HG03135 (cell line): ENCODE data around the gene PLP1.
"Not testable (repeated sequence)": the region's sequence is repeated elsewhere in the genome, so short reads cannot be mapped to it uniquely, and the experiment has no call there.

Experiments
- ATAC-seq: cut with Tn5 transposase; IDR thresholded peaks from one replicate; pipeline ENCODE4 v1.9.1; 2021; ENCODE audit warnings: mild to moderate bottlenecking, moderate library complexity; ENCODE audit not compliant: unreplicated experiment

The PLP1 gene

GRCh38 chrX:103776546-103776945, at the start of gene PLP1:
PLP1 (plus strand) TSS chrX:103776840; CDS start chrX:103776996, 156 bp downstream.
- ATAC-seq, result no peak

GRCh38 chrX:103727115-103727514, 49.5 kb upstream of the PLP1 start:
- no peak for ATAC-seq

DNA sequence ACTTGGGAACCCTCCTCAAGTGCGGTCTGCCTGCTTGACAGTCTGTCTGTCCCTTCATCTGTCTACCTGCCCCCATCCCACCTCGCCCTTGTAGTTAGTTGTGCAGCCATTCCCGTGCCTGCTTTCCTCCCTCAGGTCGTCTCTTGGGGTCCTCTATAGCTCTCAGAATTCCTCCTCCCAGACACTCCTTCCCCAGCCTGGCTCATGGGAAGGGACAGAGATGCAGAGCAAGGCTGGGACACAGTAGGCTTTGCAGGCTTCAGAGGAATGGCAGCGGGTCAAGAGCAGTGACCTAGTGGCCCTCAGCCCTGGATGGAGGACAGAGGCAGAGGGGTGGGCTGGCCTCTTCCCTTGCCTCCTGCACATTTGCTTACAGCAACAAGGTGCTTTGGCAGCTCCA, 47.6 kb upstream of the PLP1 start:
- ATAC-seq, result no peak

DNA sequence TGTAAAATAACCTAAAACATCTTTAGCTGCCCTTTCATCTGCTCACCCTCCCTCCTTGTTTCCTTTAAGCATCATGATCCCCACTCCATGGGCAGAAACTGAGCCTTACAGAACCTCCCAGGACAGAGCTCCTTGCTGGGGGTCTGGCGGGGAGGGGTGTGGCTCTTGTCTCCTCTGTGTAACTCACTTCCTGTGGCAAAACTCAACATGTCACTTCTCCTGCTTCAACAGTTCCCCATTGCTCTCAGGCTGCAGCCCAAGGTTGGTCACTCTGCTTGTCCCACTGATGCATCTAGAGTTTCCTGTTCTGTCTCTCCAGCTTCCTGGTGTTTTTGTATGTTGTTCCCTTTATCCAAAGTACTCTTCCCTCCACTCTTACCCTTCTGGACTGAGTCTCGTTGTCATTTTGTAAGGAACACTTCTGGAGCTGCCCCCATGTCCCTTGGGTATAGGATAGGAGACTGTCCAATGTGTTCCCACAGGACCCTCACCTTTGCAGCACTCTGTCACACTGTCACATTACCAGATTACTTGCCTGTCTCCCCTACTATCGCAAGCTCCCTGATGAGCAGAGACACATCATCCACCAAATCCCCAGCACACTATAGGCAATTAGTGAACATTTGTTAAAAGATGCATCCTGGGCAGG, 46.4 kb upstream of the PLP1 start:
- no peak for ATAC-seq

GRCh38 chrX:103730796-103731493, 45.7 kb upstream of the PLP1 start:
- no peak for ATAC-seq

DNA sequence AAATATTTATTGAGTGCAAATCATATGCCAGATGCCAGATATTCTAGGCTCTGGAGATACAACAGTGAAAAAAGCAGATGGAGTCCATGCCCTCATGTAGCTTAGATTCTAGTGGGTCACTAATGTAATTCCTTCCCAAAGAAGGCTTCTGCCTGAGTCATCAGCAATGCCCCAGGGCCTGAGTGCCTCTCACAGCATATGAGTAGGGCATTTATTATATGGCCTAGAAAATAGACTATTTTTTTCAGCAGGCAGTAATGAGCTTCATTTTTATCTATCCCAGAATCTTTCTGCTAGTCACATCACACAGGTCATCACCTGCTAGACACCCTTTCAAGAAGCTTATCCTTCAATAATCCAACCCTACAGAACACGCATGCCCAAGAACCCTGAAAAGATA, 43.6 kb upstream of the PLP1 start:
- ATAC-seq, result no peak

DNA sequence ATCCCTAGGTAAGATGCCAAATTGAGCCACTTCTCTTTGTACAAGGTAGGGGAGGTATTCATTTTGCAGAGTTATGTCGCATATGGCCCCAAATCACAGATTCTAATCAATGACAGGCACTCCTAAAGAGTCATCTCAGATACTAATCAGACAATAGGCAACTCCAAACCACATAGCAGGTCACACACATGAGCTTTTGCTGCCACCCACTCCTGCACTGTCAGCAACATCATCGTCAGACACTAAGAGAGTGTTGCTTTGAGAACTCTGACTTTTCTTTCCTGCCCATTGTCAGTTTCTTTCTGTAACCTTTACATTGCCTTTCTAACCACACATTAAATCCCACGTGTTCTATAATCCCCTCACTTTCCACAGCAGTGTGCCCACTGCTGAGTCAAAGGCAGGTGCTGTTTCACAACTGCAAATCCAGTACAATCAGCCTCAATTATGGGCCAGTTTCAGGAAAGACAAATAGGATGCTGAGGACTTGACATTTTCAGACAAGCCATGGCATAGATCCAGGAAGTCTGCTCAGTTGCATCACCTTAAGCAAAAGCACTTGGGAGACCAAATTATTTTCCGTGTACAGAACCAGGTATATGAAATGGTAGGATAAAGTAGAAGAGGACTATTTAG, 42.4 kb upstream of the PLP1 start:
- no peak for ATAC-seq

DNA sequence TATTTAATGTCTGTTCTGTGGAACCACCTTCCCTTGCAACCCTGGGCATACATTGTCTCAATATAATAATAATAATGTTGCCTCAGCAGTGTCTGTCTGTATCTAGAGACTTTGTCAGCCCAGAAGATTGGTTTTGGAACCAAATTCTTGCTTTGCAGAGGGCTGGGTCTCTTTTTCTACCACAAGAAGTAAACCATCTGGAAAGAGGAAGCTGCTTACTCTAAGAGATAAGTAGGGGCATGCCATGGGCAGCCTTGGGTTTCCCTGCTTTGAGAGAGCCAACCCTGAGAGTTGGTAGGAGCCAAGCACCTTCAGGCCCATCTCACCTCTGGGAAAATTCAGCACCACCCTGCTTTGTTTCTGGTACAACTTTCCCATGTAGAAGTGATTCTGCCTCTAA, 38.9 kb upstream of the PLP1 start:
- ATAC-seq, result no peak

GRCh38 chrX:103739421-103739820, 37.2 kb upstream of the PLP1 start:
- ATAC-seq, result no peak

DNA sequence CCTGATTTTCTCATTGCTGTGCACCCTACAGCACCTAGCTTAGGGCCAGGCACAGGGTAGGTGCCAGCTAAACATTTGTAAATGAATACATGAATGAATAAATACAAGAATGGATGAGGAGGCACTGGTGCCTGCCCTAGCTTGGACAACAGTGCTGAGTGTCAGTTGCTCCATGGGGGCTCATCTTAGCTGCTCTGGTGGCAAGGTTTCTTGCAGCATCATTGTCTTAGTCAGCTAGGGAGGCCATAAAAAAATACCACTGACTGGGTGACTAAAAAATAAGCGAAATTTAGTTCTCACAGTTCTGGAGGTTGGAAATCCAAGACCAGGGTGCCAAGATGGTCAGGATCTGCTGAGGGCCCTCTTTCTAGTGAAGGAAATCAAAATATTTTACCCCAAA, 34.8 kb upstream of the PLP1 start:
- ATAC-seq, result no peak

- ATAC-seq, result no peak
Measured at GRCh38 chrX:103742339-103742738, 34.3 kb upstream of the PLP1 start.

- ATAC-seq, result no peak
Measured at GRCh38 chrX:103747163-103747562, 29.5 kb upstream of the PLP1 start.

- ATAC-seq, result no peak
Measured at GRCh38 chrX:103754401-103754800, 22.2 kb upstream of the PLP1 start.

- ATAC-seq, result no peak
Measured at GRCh38 chrX:103756736-103757135, 19.9 kb upstream of the PLP1 start.

- no peak for ATAC-seq
Measured at GRCh38 chrX:103758555-103758954, 18.1 kb upstream of the PLP1 start.

DNA sequence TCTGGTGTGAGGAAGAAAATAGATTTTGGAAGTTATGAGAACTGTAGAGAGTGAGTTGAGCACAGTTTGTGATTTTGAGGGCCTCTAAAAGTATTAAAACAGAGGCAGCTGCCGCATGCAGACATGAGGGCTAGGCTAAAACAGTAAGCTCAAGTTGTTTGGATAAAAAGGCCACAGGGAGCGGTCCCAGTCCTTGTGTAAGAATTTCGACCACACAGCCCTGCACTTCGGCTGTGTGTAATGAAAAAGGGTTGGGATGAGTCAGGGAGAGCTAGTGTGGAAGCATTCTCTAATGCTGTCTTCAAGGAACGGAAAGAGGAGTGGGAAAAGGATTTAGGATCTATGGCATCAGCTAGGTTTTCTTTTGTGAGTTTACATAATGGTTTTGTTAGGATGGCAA, 13.1 kb upstream of the PLP1 start:
- ATAC-seq, result not testable (repeated sequence)

- not testable (repeated sequence) for ATAC-seq
Measured at GRCh38 chrX:103766813-103767555, 9.7 kb upstream of the PLP1 start.

DNA sequence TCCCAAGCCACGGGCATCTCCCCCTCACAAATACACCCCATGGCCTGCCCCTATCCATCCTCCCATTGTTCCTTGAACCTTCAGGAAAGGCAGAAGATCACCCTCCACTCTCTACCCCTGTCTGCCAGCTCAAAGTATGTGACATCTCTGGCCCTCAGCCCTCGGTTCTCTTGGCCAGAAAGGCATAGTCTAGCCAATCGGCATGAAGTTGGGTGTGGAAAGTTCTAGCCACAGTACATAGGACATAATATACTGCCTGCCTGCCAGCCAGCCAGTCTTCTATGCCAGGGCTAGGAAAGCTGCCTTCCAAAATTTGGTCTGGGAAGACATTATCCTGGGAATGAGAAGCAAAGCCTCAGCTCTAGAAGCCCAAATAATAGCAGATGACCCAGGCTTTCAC, 3.2 kb upstream of the PLP1 start:
- no peak for ATAC-seq

DNA sequence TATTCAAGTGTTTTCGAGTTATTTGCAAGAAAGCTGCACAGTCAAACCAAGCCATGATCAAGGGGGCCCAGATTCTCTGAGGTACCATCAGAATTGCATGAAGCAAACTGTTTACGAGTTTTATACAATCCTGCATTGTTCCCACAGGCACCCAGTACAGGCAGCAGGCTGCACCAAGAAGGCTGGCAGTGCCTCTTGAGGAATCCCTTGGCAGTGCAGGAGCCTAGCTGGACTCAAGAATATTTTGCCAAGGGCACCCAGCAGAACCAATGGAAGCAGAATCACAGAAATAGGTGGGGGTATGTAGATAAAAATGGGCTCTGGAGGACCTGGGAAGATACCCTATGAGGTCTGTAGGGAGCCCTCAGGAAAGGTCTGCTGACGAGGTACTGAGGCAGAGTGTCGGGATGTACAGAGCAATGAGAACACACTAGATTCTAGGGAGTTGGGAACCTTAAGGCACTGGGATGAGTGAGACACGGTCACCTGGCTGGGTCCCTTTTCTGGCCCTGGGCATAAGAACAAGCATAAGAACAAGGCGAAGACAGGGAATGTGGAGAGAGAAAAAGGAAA, 2.5 kb upstream of the PLP1 start:
- no peak for ATAC-seq

DNA sequence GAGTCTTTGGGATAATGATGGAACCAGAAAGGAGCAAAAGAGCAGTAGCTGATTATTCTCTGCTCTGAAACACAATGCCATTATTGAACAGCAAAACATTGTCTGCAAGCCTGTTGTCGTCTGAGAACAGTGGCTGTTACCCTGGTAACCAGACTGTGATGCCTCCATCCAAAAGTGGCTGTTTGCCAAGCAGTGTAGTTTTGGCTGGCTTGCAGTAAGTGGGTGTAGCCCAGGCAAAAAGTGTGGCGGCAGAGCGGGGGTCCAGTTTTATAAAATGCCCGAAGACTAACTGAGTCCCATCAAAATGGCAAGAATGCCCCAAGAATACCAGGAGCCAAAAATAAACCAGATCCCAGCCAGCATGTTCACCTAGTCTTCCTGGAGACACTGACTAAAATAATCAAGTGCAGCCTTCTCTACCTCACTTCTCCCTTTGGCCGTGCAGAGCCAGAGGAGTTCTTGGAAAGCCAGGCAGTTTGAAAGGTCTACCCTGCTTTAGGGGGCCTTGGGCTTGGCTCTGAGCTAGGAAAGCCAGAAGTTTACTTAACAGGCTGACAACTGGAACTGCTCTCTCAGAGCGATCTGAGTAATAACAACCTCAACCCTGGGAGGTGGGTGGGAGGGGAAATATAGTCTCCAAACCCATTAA, 2.6 kb downstream of the PLP1 start:
- no peak for ATAC-seq
